Mucosa of descending colon (tissue), 3 donors: Measurements from ENCODE around the gene GOLM1. TPM values are rescaled to one million over a fixed set of nuclear protein-coding genes. Genes with fewer than 3 reads are reported as not detected.
"Not testable (repeated sequence)": the region's sequence is repeated elsewhere in the genome, so short reads cannot be mapped to it uniquely, and the experiment has no call there.

ENCODE experiments used
- ATAC-seq: fragments of 200-7000 bp; cut with Tn5 transposase; one replicate; pipeline ENCODE4 v1.9.1; 2020; ENCODE audit warnings: mild to moderate bottlenecking, moderate library complexity
- DNase-seq, 3 donors: peaks; one replicate each; pipeline ENCODE4 v3.0.0-alpha.2; 2020
- H3K36me3 ChIP-seq: fragments of 200-600 bp; one replicate; pipeline ENCODE4 v1.8.0; 2021; ENCODE audit warnings: low read depth, mild to moderate bottlenecking
- H3K4me1 ChIP-seq: fragments of 200-600 bp; one replicate; pipeline ENCODE4 v1.8.0; 2021; ENCODE audit warnings: low read depth, mild to moderate bottlenecking
- H3K4me3 ChIP-seq: fragments of 200-600 bp; one replicate; pipeline ENCODE4 v1.8.0; 2021; ENCODE audit warnings: mild to moderate bottlenecking
- H3K9me3 ChIP-seq: fragments of 200-600 bp; one replicate; pipeline ENCODE4 v1.8.0; 2021; ENCODE audit warnings: mild to moderate bottlenecking
- intact Hi-C, 2 donors: fragments of 100-400 bp; cut with DNase I in 1 of 2; cut with micrococcal nuclease in 1 of 2; formaldehyde crosslinking; loops; one replicate each; pipeline versions ENCODE4 v1.11.0 to v1.11.1; 2022; cut with DNase I, micrococcal nuclease
- long read RNA-seq, 2 donors: library from polyadenylated mRNA; unstranded; transcript quantifications; one replicate each; pipeline ENCODE4 v2.0.0, GENCODE V29; 2019 to 2021
- total RNA-seq, 3 donors: library from RNA; stranded (reverse); fragmentation: NEBNext Ultra II Directional in 2 of 3; extraction: Animal tissue kit (Norgen Biotek cat#: 25700) in 2 of 3; gene quantifications; one replicate each; pipeline versions ENCODE4 v1.2.1 to v1.2.4, GENCODE V29; 2021 to 2023
- TF ChIP-seq, protein P1 (sequence below): fragments of 200-600 bp; IDR thresholded peaks from one replicate; pipeline ENCODE4 v1.8.0; 2022; ENCODE audit warnings: antibody characterized with exemption, mild to moderate bottlenecking
- donor health status: DM: no; HTN: no; CAD: no; lungs with moderate emphysema.
- donor health status: DM: no; HTN: no; CAD: no.
- donor health status: DM: no; HTN: yes; CAD: no.

Gene GOLM1, protein sequence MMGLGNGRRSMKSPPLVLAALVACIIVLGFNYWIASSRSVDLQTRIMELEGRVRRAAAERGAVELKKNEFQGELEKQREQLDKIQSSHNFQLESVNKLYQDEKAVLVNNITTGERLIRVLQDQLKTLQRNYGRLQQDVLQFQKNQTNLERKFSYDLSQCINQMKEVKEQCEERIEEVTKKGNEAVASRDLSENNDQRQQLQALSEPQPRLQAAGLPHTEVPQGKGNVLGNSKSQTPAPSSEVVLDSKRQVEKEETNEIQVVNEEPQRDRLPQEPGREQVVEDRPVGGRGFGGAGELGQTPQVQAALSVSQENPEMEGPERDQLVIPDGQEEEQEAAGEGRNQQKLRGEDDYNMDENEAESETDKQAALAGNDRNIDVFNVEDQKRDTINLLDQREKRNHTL
- total RNA-seq: 100 to 1,000 TPM; 172 to 414 (median 333) TPM
- long read RNA-seq, donor 1, transcript GOLM1-203 (10 exons, 3,046 nt): major isoform, 267 of 375 reads
- long read RNA-seq, donor 1, transcript GOLM1-202 (10 exons, 3,022 nt): minor isoform, 69 of 375 reads
- long read RNA-seq, donor 1, partial matches to known transcripts: 16 of 375 reads
- long read RNA-seq, donor 1, other reads (novel, unspliced or antisense): 23 of 375 reads
- long read RNA-seq, donor 2, transcript GOLM1-203 (10 exons, 3,046 nt): minor isoform, 18 of 107 reads
- long read RNA-seq, donor 2, transcript GOLM1-202 (10 exons, 3,022 nt): major isoform, 53 of 107 reads
- long read RNA-seq, donor 2, partial matches to known transcripts: 24 of 107 reads
- long read RNA-seq, donor 2, other reads (novel, unspliced or antisense): 12 of 107 reads

DNA sequence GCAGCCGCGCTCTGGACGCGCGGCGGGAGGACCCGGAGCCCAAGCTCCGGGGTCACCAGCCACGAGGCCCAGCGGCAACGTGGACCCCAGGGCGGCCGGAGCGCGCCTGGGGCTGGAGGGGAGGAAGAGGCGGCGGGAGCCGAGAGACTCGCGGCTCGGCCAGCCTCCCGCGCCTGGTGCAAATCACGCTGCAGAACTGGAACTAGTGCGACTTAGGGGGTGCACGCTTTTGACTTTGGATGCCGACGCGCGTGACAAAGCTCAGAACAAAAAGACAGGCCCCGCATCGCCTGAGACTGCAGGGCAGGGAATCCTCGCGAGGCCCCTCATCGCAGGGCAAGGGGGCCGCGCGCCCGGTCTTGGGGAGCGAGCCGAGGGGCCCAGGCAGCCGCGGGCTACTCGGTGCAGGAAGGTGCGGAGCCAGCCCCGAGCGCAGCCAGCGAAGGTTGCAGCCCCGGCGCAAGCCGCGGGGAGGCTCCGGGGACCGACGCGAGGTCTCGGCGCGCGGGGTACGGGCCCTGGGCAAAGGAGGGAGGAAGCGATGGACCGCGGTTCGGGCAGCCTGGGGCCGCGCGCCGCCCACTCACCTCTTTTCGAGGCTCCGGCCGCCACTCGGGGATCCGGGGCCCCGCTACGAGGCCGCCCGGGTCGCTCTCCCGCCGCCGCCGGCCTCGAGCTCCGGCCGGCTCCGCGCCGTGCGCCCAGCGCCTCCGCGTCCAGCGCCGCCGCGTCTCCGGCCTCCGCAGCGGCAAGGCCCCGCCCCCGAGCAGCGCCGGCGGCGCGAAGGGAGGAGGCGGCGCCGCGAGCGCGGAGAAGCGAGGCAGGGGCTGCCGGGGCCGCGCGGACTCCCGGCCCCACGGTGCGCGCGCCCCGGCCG, at the start of gene GOLM1:
Gene GOLM1 (minus strand): TSS at position 735 of the 877 bp plus-strand sequence. CDS start 20,238 bp downstream, outside the sequence.
- Histone ChIP-seq H3K9me3 (no peaks in the 10 kb centered on the region), H3K4me1 (peaks cover 17% of the 10 kb centered on the region), H3K36me3 (no peaks in the 10 kb centered on the region), H3K4me3 (peak within 1 kb of the TSS; percentile 48)
- ATAC-seq (peak; percentile 87), DNase-seq (peak; percentile 58 to 69 (median 58))
- intact Hi-C loops: no loop called here
- TF ChIP-seq, protein P1, sequence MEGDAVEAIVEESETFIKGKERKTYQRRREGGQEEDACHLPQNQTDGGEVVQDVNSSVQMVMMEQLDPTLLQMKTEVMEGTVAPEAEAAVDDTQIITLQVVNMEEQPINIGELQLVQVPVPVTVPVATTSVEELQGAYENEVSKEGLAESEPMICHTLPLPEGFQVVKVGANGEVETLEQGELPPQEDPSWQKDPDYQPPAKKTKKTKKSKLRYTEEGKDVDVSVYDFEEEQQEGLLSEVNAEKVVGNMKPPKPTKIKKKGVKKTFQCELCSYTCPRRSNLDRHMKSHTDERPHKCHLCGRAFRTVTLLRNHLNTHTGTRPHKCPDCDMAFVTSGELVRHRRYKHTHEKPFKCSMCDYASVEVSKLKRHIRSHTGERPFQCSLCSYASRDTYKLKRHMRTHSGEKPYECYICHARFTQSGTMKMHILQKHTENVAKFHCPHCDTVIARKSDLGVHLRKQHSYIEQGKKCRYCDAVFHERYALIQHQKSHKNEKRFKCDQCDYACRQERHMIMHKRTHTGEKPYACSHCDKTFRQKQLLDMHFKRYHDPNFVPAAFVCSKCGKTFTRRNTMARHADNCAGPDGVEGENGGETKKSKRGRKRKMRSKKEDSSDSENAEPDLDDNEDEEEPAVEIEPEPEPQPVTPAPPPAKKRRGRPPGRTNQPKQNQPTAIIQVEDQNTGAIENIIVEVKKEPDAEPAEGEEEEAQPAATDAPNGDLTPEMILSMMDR: no peak

GRCh38 chr9:86146671-86147070, 47.3 kb upstream of the GOLM1 start:
- H3K36me3 ChIP-seq, ATAC-seq, intact Hi-C loops, DNase-seq, H3K4me3 ChIP-seq, H3K9me3 ChIP-seq, H3K4me1 ChIP-seq: not testable (repeated sequence)

- DNase-seq, H3K9me3 ChIP-seq, ATAC-seq, H3K4me3 ChIP-seq, H3K36me3 ChIP-seq, H3K4me1 ChIP-seq, intact Hi-C loops: not testable (repeated sequence)
These were observed 46.6 kb upstream of the GOLM1 start for GRCh38 chr9:86145960-86146359.

- intact Hi-C loops: no loop called here
- no peak for DNase-seq
These were observed 43.6 kb upstream of the GOLM1 start for GRCh38 chr9:86142973-86143372.

GRCh38 chr9:86141843-86142242, 42.5 kb upstream of the GOLM1 start:
- intact Hi-C loops: no loop called here
- DNase-seq (no peak), ATAC-seq (no peak)
- TF ChIP-seq, protein P1: no peak
- no peaks in the 10 kb centered on the region for H3K9me3 ChIP-seq
- no peak overlapping the region for H3K4me3 ChIP-seq
- H3K36me3 ChIP-seq: no peaks in the 10 kb centered on the region
- no peaks in the 10 kb centered on the region for H3K4me1 ChIP-seq

More at GRCh38 chr9:86142973-86143372, 43.6 kb upstream of the GOLM1 start:
- TF ChIP-seq, protein P1: no peak
- Histone ChIP-seq H3K4me1 (no peaks in the 10 kb centered on the region), H3K36me3 (no peaks in the 10 kb centered on the region), H3K9me3 (no peaks in the 10 kb centered on the region), H3K4me3 (no peak overlapping the region)
- no peak for ATAC-seq

GRCh38 chr9:86135371-86135770, 36.0 kb upstream of the GOLM1 start:
- H3K9me3 ChIP-seq: no peaks in the 10 kb centered on the region
- ATAC-seq: no peak
- H3K36me3 ChIP-seq: no peaks in the 10 kb centered on the region
- H3K4me3 ChIP-seq: no peak overlapping the region
- TF ChIP-seq, protein P1: no peak
- no peak for DNase-seq
- no peaks in the 10 kb centered on the region for H3K4me1 ChIP-seq
- intact Hi-C loops: no loop called here
